Endothelial cell (in vitro differentiated cells): ENCODE results near the gene LRRC40. TPM values are rescaled to one million over a fixed set of nuclear protein-coding genes. Genes with fewer than 3 reads are reported as not detected.

Experiments
- DNase-seq: peaks from one replicate; pipeline ENCODE4 v3.0.0; 2021; ENCODE audit warnings: low spot score
- H3K27ac Mint-ChIP-seq: one replicate; pipeline ENCODE4 v1.8.0; 2021; ENCODE audit warnings: mixed read lengths, inconsistent platforms; ENCODE audit not compliant: unreplicated experiment
- H3K27me3 Mint-ChIP-seq: one replicate; pipeline ENCODE4 v1.8.0; 2021; ENCODE audit warnings: mild to moderate bottlenecking, moderate library complexity, mixed read lengths, inconsistent platforms; ENCODE audit not compliant: unreplicated experiment
- H3K36me3 Mint-ChIP-seq: one replicate; pipeline ENCODE4 v1.8.0; 2021; ENCODE audit warnings: mild to moderate bottlenecking, low read depth, mixed read lengths, inconsistent platforms; ENCODE audit not compliant: unreplicated experiment
- H3K4me1 Mint-ChIP-seq: one replicate; pipeline ENCODE4 v1.8.0; 2021; ENCODE audit warnings: mild to moderate bottlenecking, mixed read lengths, inconsistent platforms; ENCODE audit not compliant: unreplicated experiment
- H3K4me3 Mint-ChIP-seq: one replicate; pipeline ENCODE4 v1.8.0; 2021; ENCODE audit warnings: mild to moderate bottlenecking, mixed read lengths, inconsistent platforms; ENCODE audit not compliant: unreplicated experiment
- H3K9me3 Mint-ChIP-seq: one replicate; pipeline ENCODE4 v1.8.0; 2021; ENCODE audit warnings: mixed read lengths, inconsistent platforms; ENCODE audit not compliant: unreplicated experiment
- total RNA-seq: library from RNA; stranded (reverse); fragmentation: NEBNext Ultra II Directional; extraction: Animal tissue kit (Norgen Biotek cat#: 25700); gene quantifications from one replicate; pipeline ENCODE4 v1.2.1, GENCODE V29; 2021; ENCODE audit not compliant: unreplicated experiment
- TF ChIP-seq, protein P1 (sequence below): fragments of 200-600 bp; sonication (generic); IDR thresholded peaks from one replicate; pipeline ENCODE4 v1.5.0; 2021; ENCODE audit warnings: antibody characterized with exemption; ENCODE audit not compliant: unreplicated experiment

The LRRC40 gene
- total RNA-seq, 1 donor from 2014 or later, result 27.2 TPM

DNA sequence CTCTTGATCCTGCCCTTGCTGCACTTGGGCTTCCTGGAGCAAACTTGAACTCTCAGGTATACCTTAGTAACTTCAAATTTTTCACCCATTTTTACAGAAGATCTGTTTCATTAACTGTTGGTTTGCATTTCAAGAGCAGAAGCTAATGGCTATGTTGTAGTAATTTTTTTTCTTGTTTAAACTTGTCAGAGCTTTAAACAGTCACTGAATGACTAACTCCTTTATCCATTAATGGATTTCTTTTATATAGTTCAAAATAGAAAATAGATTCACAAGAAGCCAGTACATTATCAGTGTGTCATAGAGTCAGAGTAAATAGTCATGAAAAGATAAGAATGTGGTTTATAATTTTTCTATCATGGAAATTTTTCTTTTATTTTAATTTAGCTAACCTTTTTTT, 29.4 kb upstream of the LRRC40 start:
- no peaks in the 10 kb centered on the region for H3K27me3 Mint-ChIP-seq
- no peaks in the 10 kb centered on the region for H3K9me3 Mint-ChIP-seq

DNA sequence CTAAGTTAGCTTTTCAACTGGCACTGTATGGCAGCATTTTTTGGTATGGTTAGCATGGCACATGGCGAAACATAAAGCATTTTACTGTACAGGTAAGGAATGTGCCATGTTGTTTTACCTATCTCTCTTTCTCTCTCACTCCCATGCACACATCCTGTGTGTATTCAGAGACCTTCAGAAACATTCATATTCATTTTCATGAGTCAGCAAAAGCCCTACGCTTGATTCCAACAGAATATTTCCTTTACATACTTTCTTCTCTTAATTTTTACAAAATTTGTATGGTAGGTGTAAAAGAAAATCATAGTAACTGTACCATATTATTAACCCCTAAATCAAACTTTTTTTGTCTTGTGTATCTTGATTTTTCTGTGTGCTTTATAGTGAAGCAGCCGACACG, 26.1 kb upstream of the LRRC40 start:
- Mint-ChIP-seq H3K27me3 (no peaks in the 10 kb centered on the region), H3K4me3 (no peak overlapping the region), H3K9me3 (no peaks in the 10 kb centered on the region), H3K27ac (peak overlapping the region; percentile 44), H3K4me1 (peaks cover 10% of the 10 kb centered on the region), H3K36me3 (peaks cover 18% of the 10 kb centered on the region)
- TF ChIP-seq, protein P1, sequence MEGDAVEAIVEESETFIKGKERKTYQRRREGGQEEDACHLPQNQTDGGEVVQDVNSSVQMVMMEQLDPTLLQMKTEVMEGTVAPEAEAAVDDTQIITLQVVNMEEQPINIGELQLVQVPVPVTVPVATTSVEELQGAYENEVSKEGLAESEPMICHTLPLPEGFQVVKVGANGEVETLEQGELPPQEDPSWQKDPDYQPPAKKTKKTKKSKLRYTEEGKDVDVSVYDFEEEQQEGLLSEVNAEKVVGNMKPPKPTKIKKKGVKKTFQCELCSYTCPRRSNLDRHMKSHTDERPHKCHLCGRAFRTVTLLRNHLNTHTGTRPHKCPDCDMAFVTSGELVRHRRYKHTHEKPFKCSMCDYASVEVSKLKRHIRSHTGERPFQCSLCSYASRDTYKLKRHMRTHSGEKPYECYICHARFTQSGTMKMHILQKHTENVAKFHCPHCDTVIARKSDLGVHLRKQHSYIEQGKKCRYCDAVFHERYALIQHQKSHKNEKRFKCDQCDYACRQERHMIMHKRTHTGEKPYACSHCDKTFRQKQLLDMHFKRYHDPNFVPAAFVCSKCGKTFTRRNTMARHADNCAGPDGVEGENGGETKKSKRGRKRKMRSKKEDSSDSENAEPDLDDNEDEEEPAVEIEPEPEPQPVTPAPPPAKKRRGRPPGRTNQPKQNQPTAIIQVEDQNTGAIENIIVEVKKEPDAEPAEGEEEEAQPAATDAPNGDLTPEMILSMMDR, result no peak
- DNase-seq, result no peak

More for the DNA sequence above, 29.4 kb upstream of the LRRC40 start:
- Mint-ChIP-seq H3K36me3 (peaks cover 24% of the 10 kb centered on the region), H3K4me3 (no peak overlapping the region), H3K4me1 (no peaks in the 10 kb centered on the region), H3K27ac (no peak overlapping the region)
- TF ChIP-seq, protein P1, result no peak
- DNase-seq, result no peak

- H3K36me3 Mint-ChIP-seq, result peaks cover 12% of the 10 kb centered on the region
- no peak overlapping the region for H3K4me3 Mint-ChIP-seq
- H3K27ac Mint-ChIP-seq, result no peak overlapping the region
- no peak for DNase-seq
- TF ChIP-seq, protein P1, result no peak
- peaks cover 2% of the 10 kb centered on the region for H3K27me3 Mint-ChIP-seq
- H3K9me3 Mint-ChIP-seq, result no peaks in the 10 kb centered on the region
- H3K4me1 Mint-ChIP-seq, result peaks cover 25% of the 10 kb centered on the region
Observed at GRCh38 chr1:70228670-70229069, 23.3 kb upstream of the LRRC40 start.

GRCh38 chr1:70227439-70227838, 22.1 kb upstream of the LRRC40 start:
- TF ChIP-seq, protein P1, result no peak
- Mint-ChIP-seq H3K4me1 (peaks cover 35% of the 10 kb centered on the region), H3K9me3 (no peaks in the 10 kb centered on the region), H3K27me3 (peaks cover 2% of the 10 kb centered on the region), H3K27ac (peak overlapping the region; percentile 34), H3K4me3 (no peak overlapping the region), H3K36me3 (peaks cover 9% of the 10 kb centered on the region)
- DNase-seq, result no peak

DNA sequence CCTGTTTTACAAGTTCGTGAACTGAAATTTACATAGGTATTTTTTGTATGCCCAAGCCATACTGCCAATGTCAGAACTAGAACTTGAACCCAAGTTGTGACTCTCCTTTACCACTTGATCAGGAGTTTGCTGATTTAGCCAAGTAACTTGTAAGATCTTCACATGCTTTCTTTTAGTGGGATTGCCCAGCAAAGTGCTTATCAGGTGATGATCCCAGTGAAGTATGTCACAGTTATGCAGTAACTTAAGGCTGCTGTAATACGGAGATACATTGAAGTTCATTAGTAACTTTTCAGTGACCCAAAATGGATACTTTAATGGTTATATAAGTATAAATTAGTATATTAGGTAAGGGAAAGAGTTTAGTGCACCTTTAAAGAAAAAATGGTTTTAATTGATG, 19.6 kb upstream of the LRRC40 start:
- Mint-ChIP-seq H3K27ac (peak overlapping the region; percentile 16), H3K9me3 (no peaks in the 10 kb centered on the region), H3K4me3 (peak overlapping the region; percentile 33), H3K4me1 (peaks cover 42% of the 10 kb centered on the region), H3K27me3 (peaks cover 2% of the 10 kb centered on the region), H3K36me3 (peaks cover 14% of the 10 kb centered on the region)
- DNase-seq, result no peak
- TF ChIP-seq, protein P1, result no peak
